GM18505 (cell line): ENCODE measurements around the gene PSORS1C2.

Experiments used
- ATAC-seq: cut with Tn5 transposase; IDR thresholded peaks from one replicate; pipeline ENCODE4 v1.9.1; 2021; ENCODE audit not compliant: unreplicated experiment
- POLR2A ChIP-seq: IDR thresholded peaks from 4 replicates; pipeline ENCODE4 v1.6.1; 2011; ENCODE audit warnings: borderline replicate concordance; ENCODE audit not compliant: insufficient read depth, insufficient read length; ENCODE audit errors: extremely low read depth

PSORS1C2 gene

GRCh38 chr6:31107052-31107451 lies 31.8 kb downstream of the PSORS1C2 start:
- no peak for TF ChIP-seq POLR2A
- ATAC-seq = no peak

DNA sequence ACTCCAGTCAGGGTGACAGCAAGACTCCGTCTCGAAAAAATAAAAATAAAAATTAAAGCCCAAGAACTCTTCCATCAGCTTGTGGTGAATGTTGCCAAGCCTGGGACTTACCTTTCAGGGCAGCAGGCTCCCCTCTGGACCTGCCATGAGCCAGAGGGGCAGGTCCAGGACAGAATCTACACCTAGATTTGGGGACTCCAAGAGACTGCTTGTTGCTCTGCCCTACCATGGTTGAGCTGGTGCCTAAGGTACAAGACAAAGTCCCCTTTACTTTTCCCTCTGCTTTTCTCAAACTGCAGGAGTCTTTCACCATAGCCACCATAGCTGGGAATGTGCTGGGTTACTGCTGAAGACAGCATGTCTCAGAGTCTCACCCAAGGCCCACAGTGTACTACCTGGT lies 35.7 kb downstream of the PSORS1C2 start:
- ATAC-seq = no peak
- TF ChIP-seq POLR2A = no peak

DNA sequence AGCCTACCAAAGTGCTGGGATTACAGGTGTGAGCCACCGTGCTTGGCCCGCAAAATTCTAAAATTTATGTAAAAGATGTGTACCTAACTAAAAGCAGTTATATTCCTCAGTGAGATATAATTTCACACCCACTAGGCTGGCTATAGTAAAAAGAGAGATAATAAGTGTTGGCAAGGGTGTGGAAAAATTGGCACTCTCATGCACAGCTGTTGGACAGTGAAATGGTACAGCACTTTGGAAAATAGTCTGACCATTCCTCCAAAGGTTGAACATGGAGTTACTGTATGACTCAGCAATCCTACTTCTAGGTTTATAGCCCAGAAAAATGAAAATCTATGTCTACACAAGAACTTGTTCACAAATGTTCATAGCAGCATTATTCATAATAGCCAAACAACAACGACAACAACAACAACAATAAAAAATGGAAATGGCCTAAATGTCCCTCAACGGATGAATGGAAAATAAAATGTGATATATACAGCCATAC lies 40.4 kb downstream of the PSORS1C2 start:
- TF ChIP-seq POLR2A = no peak
- no peak for ATAC-seq

GRCh38 chr6:31096656-31097055 lies 42.2 kb downstream of the PSORS1C2 start:
- no peak for TF ChIP-seq POLR2A
- no peak for ATAC-seq

GRCh38 chr6:31096215-31096614 lies 42.7 kb downstream of the PSORS1C2 start:
- no peak for ATAC-seq
- no peak for TF ChIP-seq POLR2A

- ATAC-seq = no peak
Measured at GRCh38 chr6:31094389-31094881, 44.4 kb downstream of the PSORS1C2 start.

DNA sequence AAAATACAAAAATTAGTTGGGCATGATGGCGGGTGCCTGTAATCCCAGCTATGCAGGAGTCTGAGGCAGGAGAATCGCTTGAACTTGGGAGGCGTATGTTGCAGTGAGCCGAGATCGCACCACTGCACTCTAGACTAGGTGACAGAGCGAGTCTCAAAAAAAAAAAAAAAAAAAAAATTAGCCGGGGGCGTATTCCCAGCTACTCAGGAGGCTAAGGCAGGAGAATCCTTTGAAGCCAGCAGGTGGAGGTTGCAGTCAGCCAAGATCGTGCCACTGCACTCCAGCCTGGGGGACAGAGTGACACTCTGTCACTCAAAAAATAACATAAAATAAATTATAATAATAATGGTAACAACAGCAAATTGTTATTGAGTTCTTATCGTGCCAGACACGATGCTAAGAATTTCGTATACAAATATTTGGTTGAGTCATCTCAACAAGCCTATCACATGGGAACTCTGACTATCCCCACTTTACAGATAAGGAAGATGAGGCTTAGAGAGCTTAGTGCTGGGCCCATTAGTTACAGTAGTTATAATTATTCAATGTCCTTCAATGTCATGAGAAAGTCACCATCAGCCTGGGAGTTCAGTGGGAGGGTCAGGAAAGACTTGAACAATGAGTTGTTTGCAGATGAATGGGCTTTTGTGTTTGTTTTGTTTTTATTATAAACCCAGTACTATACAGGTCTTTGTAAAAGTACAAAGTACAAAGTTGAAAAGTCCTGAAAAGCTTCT lies 45.9 kb downstream of the PSORS1C2 start:
- TF ChIP-seq POLR2A = no peak
- no peak for ATAC-seq

More at GRCh38 chr6:31094389-31094881, 44.4 kb downstream of the PSORS1C2 start:
- TF ChIP-seq POLR2A = no peak

DNA sequence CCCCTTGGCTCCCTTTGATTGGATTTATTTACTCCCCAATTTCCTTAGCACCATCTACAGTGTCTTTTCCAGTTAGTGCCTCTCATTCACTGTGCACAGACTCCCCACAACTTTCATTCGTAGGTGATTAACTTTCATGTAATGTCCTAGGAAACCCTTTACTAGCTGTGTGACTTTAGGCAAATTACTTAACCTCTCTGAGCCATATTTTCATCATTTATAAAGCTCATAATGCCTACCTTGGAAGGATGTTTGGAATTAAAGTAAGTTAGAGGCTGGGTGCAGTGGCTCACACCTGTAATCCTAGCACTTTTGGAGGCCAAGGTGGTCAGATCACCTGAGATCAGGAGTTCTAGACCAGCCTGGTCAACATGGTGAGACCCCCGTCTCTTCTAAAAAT lies 46.6 kb downstream of the PSORS1C2 start:
- TF ChIP-seq POLR2A = no peak
- ATAC-seq = no peak

DNA sequence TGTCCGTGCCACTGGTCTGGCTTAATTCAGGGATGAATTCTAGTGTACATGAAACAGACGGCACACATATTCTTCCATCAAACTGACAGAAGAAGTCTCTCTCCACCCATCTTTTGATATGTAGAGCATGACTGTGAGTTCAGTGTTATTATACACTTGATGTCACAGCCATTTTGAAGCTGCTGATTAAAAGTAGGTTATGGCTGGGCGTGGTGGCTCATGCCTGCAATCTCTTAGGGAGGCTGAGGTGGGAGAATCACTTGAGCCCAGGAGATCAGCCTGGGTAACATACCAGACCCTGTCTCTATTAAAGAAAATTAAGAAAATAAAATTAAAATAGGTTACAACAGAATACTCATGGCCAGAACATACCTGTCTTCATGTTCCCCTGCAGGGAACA lies 47.2 kb downstream of the PSORS1C2 start:
- no peak for TF ChIP-seq POLR2A
- ATAC-seq = no peak

GRCh38 chr6:31090973-31091364 lies 47.9 kb downstream of the PSORS1C2 start:
- no peak for TF ChIP-seq POLR2A
- ATAC-seq = no peak

DNA sequence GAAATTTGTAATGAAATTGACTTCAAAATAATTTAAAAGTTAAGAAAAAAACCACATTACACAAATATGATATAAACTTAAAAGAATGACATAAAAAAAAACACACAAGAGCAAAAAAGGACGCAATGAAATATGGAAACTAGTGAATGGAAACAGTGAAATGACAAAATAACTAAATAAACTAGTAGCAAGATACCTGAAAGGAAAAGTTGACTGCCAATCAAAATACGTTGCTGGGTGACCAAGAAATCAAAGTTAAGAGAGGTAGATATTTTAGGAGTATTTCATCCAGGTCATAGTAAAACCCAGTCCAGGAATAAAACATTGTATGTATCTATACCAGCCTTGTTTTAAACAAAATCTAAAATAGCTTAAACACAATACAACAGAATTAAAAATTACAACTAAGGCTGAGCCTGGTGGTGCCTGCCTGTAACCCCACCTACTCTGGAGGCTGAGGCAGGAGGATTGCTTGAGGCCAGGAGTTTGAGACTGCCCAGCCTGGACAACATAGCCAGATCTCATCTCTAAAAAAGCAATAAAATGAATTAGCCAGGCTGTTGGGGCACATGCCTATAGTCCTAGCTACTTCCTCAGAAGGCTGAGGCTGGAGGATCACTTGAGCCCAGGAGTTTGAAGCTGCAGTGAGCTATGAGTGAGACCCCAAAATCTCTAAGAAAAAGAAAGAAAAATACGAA lies 48.4 kb downstream of the PSORS1C2 start:
- TF ChIP-seq POLR2A = no peak
- no peak for ATAC-seq
